ENCODE data around the gene LAMTOR4. TPM values are rescaled to one million over a fixed set of nuclear protein-coding genes. Genes with fewer than 3 reads are reported as not detected.

LAMTOR4 gene
- total and polyA plus RNA-seq, 2 of the 13 experiments (the other 11 are each of a cell fraction or from before 2014, with no cell fraction given): 115 to 118 TPM

GRCh38 chr7:100126931-100127865, 21.5 kb upstream of the LAMTOR4 start, which contains the start of gene MBLAC1 (continued):
- no peak; the same call in 1 of the 2 replicates for TF ChIP-seq AHDC1 (CRISPR knock-in tag; IDR thresholded peaks at IDR 0.05; ENCODE audit: borderline replicate concordance)
- TF ChIP-seq REL (CRISPR knock-in tag; conservative IDR thresholded peaks at IDR 0.05): peak; percentile 79; the same call in 1 of the 2 replicates
- no peak for TF ChIP-seq ZNF569 (CRISPR knock-in tag; IDR thresholded peaks at IDR 0.05; ENCODE audit: borderline replicate concordance)
- no peak for TF ChIP-seq ZNF24 (IDR thresholded peaks at IDR 0.05)
- 0 out of 2 replicates have a peak, but pooled peaks have one; percentile 7 for TF ChIP-seq SKIL (CRISPR knock-in tag; IDR thresholded peaks at IDR 0.05; ENCODE audit: borderline replicate concordance)
- peak; percentile 55; the same call in 1 of the 2 replicates for TF ChIP-seq ZBTB14 (CRISPR knock-in tag; IDR thresholded peaks at IDR 0.05)
- TF ChIP-seq POLR2AphosphoS5 (IDR thresholded peaks at IDR 0.05; ENCODE audit: low read depth, low read length): peak; percentile 94
- 0 out of 2 replicates have a peak, but pooled peaks have one; percentile 41 for TF ChIP-seq SALL1 (CRISPR knock-in tag; IDR thresholded peaks at IDR 0.05)
- peak; percentile 66; the same call in 1 of the 2 replicates for TF ChIP-seq ZSCAN20 (CRISPR knock-in tag; IDR thresholded peaks at IDR 0.05; ENCODE audit: borderline replicate concordance)
- no peak for TF ChIP-seq ZNF329 (CRISPR knock-in tag; IDR thresholded peaks at IDR 0.05; ENCODE audit: low read depth)
- 0 out of 2 replicates have a peak, but pooled peaks have one; percentile 28 for TF ChIP-seq PCBP1 (IDR thresholded peaks at IDR 0.05; ENCODE audit: borderline replicate concordance, low read depth, low read length)
- TF ChIP-seq REPIN1 (CRISPR knock-in tag; IDR thresholded peaks at IDR 0.05; ENCODE audit: borderline replicate concordance, low read depth): peak; percentile 70; the same call in 1 of the 2 replicates
- no peak for TF ChIP-seq ZNF18 (CRISPR knock-in tag; IDR thresholded peaks at IDR 0.05; ENCODE audit: insufficient replicate concordance)
- peak; percentile 57; the same call in 1 of the 2 replicates for TF ChIP-seq GATA4 (IDR thresholded peaks at IDR 0.05; ENCODE audit: borderline replicate concordance, low read depth)
